Stimulated activated CD4-positive, alpha-beta T cell treated with anti-CD3 and anti-CD28 coated beads, Interleukin-2, amount 100 ng/mL, for 48 hours (primary cell): ENCODE data around the gene LASP1.
A peak's percentile ranks its signal among the peaks of the same experiment; 100 is the strongest.
"Not testable (repeated sequence)": the region's sequence is repeated elsewhere in the genome, so short reads cannot be mapped to it uniquely, and the experiment has no call there.

Source experiments
- DNase-seq, 2 donors: peaks; one replicate each; pipeline ENCODE4 v3.0.0-alpha.2; 2020

The LASP1 gene

DNA sequence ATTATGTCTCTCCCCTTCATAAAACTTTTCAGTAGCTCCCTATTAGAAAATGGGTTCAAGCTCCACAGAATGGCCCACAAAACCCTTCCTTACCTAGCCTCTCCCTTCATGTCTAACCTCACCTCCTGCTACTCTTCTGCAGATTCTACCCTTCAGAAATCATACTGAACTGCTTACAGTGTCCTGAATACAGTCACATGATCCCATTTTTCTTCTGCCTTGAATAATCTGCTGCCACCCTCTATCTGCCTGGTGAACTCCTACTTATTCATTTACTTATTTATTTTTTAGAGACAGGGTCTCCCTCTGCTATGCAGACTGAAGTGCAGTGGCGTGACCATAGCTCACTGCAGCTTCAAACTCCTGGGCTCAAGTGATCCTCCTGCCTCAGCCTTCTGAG lies 70.5 kb downstream of the LASP1 start:
- no peak for DNase-seq

DNA sequence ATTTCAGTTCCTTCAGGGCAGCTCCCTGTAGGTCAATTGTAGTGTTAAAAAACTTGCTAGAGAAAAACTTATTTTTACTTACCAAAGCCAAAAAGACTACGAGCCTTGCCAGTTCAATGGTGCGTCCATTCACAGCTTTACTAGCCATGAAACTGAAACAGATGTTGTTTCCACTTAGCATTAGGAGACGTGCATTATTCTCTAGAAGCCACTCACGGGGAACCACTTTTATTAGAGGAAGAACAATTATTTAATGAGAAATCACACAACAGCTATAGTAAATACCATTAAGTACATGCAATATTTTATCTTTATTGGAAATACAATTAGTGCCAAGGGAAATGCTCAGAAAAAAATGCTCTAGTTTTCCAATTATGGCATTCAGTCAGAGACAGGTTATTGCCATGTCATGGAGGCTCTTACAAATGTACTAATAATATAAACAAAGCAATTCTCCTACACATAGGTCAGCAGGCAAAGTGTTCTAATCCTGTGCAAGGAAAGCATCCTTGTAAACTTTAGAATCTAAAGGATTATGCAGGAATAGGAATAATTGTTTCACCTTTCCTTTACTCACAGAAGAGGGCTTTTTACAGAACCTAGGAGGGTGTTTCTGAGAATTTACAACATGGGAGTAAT lies 73.0 kb downstream of the LASP1 start:
- no peak for DNase-seq

DNA sequence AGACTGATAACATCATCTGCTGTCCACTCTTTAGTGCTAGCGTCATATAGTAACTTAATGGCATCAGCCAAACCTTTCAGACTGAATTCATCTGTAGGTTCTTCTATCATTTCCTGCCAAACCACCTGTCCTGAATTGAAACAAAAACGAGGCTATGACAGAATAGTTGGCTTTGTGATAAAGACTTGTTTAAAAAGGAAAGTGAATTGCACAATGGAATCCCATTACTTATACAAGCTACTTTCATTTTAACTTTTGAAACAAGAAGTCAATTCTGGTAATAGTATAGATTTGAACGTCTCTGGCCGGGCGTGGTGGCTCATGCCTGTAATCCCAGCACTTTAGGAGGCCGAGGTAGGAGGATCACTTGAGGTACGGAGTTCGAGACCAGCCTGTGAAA lies 73.7 kb downstream of the LASP1 start:
- no peak for DNase-seq

DNA sequence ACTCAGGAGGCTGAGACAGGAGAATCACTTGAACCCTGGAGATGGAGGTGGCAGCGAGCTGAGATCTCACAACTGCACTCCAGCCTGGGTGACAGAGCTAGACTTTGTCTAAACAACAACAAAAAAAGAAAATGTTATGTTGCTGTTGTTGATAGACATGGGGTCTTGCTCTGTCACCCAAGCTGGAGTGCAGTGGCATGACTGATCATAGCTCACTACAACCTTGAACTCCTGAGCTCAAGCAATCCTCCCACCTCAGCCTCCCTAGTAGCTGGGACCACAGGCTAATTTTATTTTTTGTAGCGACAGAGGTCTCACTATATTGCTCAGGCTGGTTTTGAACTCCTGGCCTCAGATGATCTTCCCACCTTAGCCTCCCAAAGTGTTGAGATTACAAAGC lies 77.3 kb downstream of the LASP1 start:
- DNase-seq, result no peak

DNA sequence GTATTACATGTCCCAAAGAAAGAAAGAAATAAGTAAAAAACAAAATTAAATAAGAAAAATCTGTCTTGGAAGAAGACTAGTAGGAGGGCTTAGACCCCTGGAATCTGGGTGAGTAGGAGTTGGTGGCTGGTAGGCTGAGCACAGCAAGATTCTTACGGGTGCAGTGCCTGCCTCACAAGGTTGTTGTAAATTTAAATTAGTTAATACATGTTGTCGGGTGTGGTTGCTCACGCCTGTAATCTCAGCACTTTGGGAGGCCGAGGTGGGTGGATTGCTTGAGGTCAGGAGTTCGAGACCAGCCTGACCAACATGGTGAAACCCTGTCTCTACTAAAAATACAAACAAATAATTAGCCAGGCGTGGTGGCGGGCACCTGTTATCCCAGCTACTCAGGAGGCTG lies 83.9 kb downstream of the LASP1 start:
- DNase-seq, result not testable (repeated sequence)

DNA sequence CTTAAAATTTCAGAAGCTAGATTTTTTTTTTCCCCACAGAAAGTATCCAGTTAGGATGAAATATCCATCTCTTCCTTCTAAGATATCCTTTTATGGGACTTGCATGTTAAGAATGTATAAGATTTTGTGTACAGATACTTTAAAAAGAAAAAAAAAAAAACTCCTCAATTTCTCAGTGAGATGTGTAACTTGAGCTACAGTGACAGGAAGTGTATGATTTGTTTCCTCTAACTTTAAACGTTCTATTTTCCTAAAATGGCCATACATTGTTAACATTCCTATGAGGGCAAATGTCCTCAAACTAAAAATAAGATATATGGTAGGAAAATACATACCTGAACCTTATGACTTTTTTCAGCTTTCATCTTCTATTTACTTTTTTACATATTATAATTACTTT lies 88.5 kb downstream of the LASP1 start:
- no peak for DNase-seq

DNA sequence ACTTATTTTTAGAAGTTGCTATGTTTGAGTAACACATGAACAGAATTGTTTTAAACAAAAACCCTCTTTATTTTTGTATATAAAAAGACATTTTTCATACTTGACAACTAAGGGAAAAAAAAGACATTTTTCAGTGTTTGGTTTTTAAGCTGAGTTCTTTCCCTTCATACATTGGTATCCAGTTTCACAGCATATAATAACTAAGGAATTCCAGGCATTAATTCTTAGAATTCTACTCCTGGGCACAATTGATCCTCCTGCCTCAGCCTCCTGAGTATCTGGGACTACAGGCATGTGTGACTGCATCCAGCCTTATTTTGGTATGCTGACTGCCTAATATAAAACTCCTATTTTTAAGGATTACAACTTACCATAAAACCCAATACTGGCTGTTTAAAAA lies 88.9 kb downstream of the LASP1 start:
- DNase-seq, result no peak

DNA sequence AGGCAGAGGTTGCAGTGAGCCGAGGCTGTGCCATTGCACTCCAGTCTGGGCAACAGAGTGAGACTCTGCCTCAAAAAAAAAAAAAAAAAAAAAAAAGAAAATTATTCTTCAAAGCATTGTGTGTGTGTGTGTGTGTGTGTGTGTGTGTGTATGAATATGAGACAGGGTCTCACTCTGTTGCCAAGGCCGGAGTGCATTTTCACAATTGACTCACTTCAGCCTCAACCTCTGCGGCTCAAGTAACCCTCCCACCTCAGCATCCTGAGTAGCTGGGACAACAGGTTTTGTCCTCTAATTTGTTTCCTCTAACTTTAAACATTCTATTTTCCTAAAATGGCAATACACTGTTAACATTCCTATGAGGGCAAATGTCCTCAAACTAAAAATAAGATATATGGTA lies 89.7 kb downstream of the LASP1 start:
- DNase-seq, result no peak

DNA sequence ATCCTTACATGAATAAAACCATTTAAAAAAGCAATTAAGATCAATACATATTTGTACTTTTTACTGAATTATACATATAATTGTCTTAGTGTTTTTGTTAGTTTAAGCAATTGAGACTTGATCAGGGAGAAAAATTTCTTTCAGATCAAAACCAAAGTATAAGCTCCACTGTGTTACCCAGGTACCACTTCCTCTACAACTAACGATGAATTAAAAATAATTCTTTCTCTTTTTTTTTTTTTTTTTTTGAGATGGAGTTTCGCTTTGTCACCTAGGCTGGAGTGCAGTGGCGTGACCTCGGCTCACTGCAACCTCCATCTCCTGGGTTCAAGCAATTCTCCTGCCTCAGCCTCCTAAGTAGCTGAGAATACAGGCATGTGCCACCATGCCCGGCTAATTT lies 90.5 kb downstream of the LASP1 start:
- no peak for DNase-seq

DNA sequence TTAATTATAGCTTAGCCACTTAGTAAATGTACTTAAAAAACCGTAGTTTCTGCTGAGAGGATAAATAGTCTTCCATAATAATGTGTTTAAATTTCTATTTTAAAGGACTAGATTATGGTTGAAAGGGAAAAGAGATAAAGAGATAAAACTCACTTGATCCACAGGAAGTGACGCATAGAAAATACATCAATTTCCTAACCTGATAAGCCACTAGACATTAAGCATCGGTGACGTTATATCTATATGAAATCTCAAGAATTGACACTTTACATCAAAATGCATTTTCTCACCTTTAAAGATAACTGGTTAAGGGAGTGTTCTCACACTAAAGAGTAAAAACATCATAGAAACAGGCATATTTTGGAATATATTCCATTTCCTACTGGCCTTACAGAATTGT lies 91.6 kb downstream of the LASP1 start:
- DNase-seq, result no peak

DNA sequence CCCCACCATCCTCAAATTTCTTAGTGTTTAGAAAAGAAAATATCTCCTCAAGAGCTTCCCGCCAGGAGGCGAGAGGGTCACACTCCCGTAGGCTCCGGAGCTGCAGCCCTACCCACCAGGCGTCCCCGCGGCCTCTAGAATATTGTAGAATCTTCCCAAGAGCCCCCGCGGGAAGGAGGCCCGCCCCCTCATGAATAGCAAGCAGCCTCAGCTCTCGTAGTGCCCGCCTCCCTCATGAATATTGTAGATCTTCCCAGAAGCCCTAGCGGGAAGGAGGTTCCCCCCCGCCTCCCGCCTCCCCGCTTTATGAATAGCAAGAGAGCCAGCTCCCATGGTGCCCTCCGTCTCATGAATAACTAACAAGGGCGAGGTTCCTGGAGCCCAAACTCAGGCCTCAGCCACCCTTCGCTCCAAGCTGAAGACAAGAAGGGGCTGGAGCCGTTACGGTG lies 97.5 kb downstream of the LASP1 start, which contains the start of gene FBXO47:
Gene FBXO47, minus strand, starts transcription at position 114 of the 449 bp plus-strand sequence. CDS start 4,378 bp downstream, outside the sequence.
- DNase-seq, result peak; percentile 66 to 69

DNA sequence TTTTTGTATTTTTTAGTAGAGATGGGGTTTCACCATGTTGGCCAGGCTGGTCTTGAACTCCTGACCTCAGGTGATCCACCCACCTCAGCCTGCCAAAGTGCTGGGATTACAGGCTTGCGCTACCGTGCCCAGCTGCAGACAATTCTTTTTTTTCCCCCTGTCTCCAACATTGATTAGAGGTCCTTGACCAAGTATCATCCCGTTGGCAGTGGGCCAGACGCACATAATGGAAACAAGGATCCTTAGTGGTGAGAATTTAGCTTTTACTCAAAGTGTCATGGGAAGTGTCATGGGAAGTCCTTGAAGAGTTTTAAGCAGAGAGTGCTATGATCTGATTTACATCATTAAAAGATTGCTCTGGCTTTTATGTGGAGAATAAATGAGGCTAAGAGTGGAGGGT lies 99.4 kb downstream of the LASP1 start:
- no peak for DNase-seq

DNA sequence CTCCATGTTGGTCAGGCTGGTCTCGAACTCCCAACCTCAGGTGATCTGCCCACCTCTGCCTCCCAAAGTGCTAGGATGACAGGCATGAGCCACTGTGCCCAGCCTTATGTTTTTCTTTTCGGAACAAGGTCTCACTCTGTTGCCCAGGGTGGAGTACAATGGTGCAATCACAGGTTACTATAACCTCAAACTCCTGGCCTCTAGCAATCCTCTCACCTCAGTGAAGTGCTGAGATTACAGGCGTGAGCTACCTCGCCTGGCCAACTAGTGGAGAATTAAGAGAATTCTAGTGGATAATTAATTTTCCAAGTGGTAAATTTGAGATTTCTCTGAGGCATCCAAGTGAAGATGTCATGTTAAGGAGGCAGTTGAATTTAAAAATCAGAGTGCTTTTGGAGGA lies 100.3 kb downstream of the LASP1 start:
- no peak for DNase-seq

DNA sequence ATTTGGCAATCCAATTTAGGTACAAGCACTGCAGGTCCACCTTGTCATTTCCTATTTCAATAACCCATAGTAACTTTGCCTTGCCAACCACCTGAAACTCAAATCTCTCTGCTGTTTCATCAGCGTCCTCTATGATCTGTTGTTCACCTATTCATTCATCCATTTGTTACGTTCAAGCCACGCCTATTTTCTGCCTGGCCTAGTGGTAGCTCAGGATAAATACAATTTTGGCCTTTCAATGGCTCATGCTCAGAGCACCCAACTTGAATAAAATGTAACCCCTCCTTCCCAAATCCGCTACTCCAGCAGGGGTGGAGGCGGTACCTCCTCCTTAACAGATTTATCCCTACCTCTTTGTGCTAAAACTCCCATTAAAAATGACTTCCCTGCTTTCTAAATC lies 100.9 kb downstream of the LASP1 start:
- DNase-seq, result no peak
